H9 (cell line): ENCODE data around the gene ZNF106. TPM values are rescaled to one million over a fixed set of nuclear protein-coding genes. Genes with fewer than 3 reads are reported as not detected.

ENCODE experiments used
- DNase-seq: peaks from one replicate; pipeline ENCODE4 v3.0.0-alpha.2; 2017
- H2AFZ ChIP-seq: one replicate; pipeline ENCODE4 v1.6.1; 2013; ENCODE audit warnings: mild to moderate bottlenecking, low read length, control low read depth, moderate library complexity
- H2AK5ac ChIP-seq: 2 replicates; pipeline ENCODE4 v1.6.1; 2013; ENCODE audit warnings: low read length, control low read depth, mixed read lengths; ENCODE audit not compliant: insufficient read length
- H2BK120ac ChIP-seq: one replicate; pipeline ENCODE4 v1.6.1; 2013; ENCODE audit warnings: low read depth, mild to moderate bottlenecking, low read length, control low read depth, inconsistent platforms; ENCODE audit not compliant: poor library complexity, severe bottlenecking
- H2BK12ac ChIP-seq: 2 replicates; pipeline ENCODE4 v1.6.1; 2013; ENCODE audit warnings: low read length, control low read depth, mixed read lengths, low read depth; ENCODE audit not compliant: insufficient read length
- H2BK15ac ChIP-seq: 2 replicates; pipeline ENCODE4 v1.6.1; 2013; ENCODE audit warnings: low read depth, low read length, control low read depth
- H2BK20ac ChIP-seq: one replicate; pipeline ENCODE4 v1.6.1; 2013; ENCODE audit warnings: low read depth, mild to moderate bottlenecking, low read length, control low read depth, inconsistent platforms; ENCODE audit not compliant: poor library complexity, severe bottlenecking
- H2BK5ac ChIP-seq: 2 replicates; pipeline ENCODE4 v1.6.1; 2013; ENCODE audit warnings: low read length, control low read depth, mixed read lengths; ENCODE audit not compliant: insufficient read length
- H3K14ac ChIP-seq: 2 replicates; pipeline ENCODE4 v1.6.1; 2013; ENCODE audit warnings: low read length, control low read depth; ENCODE audit not compliant: insufficient read depth
- H3K18ac ChIP-seq: 2 replicates; pipeline ENCODE4 v1.6.1; 2013; ENCODE audit warnings: low read depth, mild to moderate bottlenecking, mixed read lengths, low read length, control low read depth; ENCODE audit not compliant: insufficient read length
- H3K23ac ChIP-seq: 2 replicates; pipeline ENCODE4 v1.6.1; 2013; ENCODE audit warnings: low read length, control low read depth, mixed read lengths, low read depth; ENCODE audit not compliant: insufficient read length
- H3K23me2 ChIP-seq: 2 replicates; pipeline ENCODE4 v1.6.1; 2013; ENCODE audit warnings: low read depth, mild to moderate bottlenecking, mixed read lengths, low read length, control low read depth; ENCODE audit not compliant: insufficient read length, poor library complexity, severe bottlenecking
- H3K27ac ChIP-seq: 2 replicates; pipeline ENCODE4 v1.5.1; 2013; ENCODE audit warnings: low read length, control low read depth, mixed read lengths, low read depth; ENCODE audit not compliant: insufficient read length
- H3K27me3 ChIP-seq: 2 replicates; pipeline ENCODE4 v1.6.1; 2013; ENCODE audit warnings: low read length, control low read depth, inconsistent platforms; ENCODE audit not compliant: insufficient read depth
- H3K4ac ChIP-seq: 2 replicates; pipeline ENCODE4 v1.6.1; 2013; ENCODE audit warnings: low read depth, mild to moderate bottlenecking, control low read depth, inconsistent platforms, low read length, moderate library complexity
- H3K4me1 ChIP-seq: 2 replicates; pipeline ENCODE4 v1.6.1; 2013; ENCODE audit warnings: low read length, control low read depth, inconsistent platforms; ENCODE audit not compliant: insufficient read depth
- H3K4me2 ChIP-seq: 2 replicates; pipeline ENCODE4 v1.6.1; 2013; ENCODE audit warnings: low read length, control low read depth, mixed read lengths; ENCODE audit not compliant: insufficient read length, insufficient read depth
- H3K56ac ChIP-seq: 2 replicates; pipeline ENCODE4 v1.6.1; 2013; ENCODE audit warnings: low read depth, mild to moderate bottlenecking, mixed read lengths, low read length, control low read depth; ENCODE audit not compliant: insufficient read length
- H3K79me1 ChIP-seq: 2 replicates; pipeline ENCODE4 v1.6.1; 2013; ENCODE audit warnings: low read depth, mild to moderate bottlenecking, moderate library complexity, low read length, control low read depth, inconsistent platforms; ENCODE audit not compliant: insufficient read depth, poor library complexity, severe bottlenecking
- H3K79me2 ChIP-seq: 2 replicates; pipeline ENCODE4 v1.6.1; 2013; ENCODE audit warnings: low read length, control low read depth, inconsistent platforms; ENCODE audit not compliant: insufficient read depth
- H3K9ac ChIP-seq: 2 replicates; pipeline ENCODE4 v1.6.1; 2013; ENCODE audit warnings: low read length, control low read depth, mixed read lengths; ENCODE audit not compliant: insufficient read length; ENCODE audit errors: extremely low read depth
- H3K9me3 ChIP-seq: one replicate; pipeline ENCODE4 v1.6.1; 2013; ENCODE audit warnings: low read depth, low read length, inconsistent platforms; ENCODE audit not compliant: control insufficient read depth
- H3T11ph ChIP-seq: one replicate; pipeline ENCODE4 v1.6.1; 2013; ENCODE audit warnings: mild to moderate bottlenecking, low read length, control low read depth, inconsistent platforms
- H4K20me1 ChIP-seq: one replicate; pipeline ENCODE4 v1.6.1; 2013; ENCODE audit not compliant: control insufficient read depth, insufficient read length, insufficient read depth
- H4K5ac ChIP-seq: 2 replicates; pipeline ENCODE4 v1.6.1; 2013; ENCODE audit warnings: low read depth, mild to moderate bottlenecking, mixed read lengths, low read length, control low read depth; ENCODE audit not compliant: insufficient read length
- H4K8ac ChIP-seq: replicated peaks from 2 replicates; pipeline ENCODE4 v1.6.1; 2013; ENCODE audit warnings: low read length, control low read depth, mixed read lengths, low read depth; ENCODE audit not compliant: insufficient read length
- H4K91ac ChIP-seq: 2 replicates; pipeline ENCODE4 v1.6.1; 2013; ENCODE audit warnings: low read depth, mild to moderate bottlenecking, moderate library complexity, mixed read lengths, low read length, control low read depth; ENCODE audit not compliant: insufficient read length
- H3K27ac Mint-ChIP-seq, 3 experiments: 2 replicates in 2 of 3; 3 replicates in 1 of 3; pipeline ENCODE4 v1.8.0; 2020 to 2021; ENCODE audit warnings: mixed read lengths in 3 of 3, mild to moderate bottlenecking in 1 of 3, moderate library complexity in 1 of 3
- H3K27me3 Mint-ChIP-seq: 2 replicates; pipeline ENCODE4 v1.8.0; 2021; ENCODE audit warnings: low read depth, mild to moderate bottlenecking, moderate library complexity, mixed read lengths
- H3K36me3 Mint-ChIP-seq, 3 experiments: 2 replicates in 2 of 3; 3 replicates in 1 of 3; pipeline ENCODE4 v1.8.0; 2020 to 2021; ENCODE audit warnings: low read depth in 3 of 3, mixed read lengths in 3 of 3; ENCODE audit not compliant: insufficient read depth in 1 of 3
- H3K4me1 Mint-ChIP-seq, 2 experiments: 2 replicates each; pipeline ENCODE4 v1.8.0; 2020; ENCODE audit warnings: mixed read lengths in 2 of 2
- H3K4me3 Mint-ChIP-seq, 2 experiments: 2 replicates in 1 of 2; 3 replicates in 1 of 2; pipeline ENCODE4 v1.8.0; 2020 to 2021; ENCODE audit warnings: mild to moderate bottlenecking in 2 of 2, mixed read lengths in 2 of 2, moderate library complexity in 1 of 2
- H3K9me3 Mint-ChIP-seq, 2 experiments: 2 replicates in 1 of 2; 3 replicates in 1 of 2; pipeline ENCODE4 v1.8.0; 2020; ENCODE audit warnings: mild to moderate bottlenecking in 2 of 2, mixed read lengths in 2 of 2, moderate library complexity in 1 of 2
- CTCF ChIP-seq: fragments of 200-600 bp; sonication (generic); conservative IDR thresholded peaks from 3 replicates; pipeline ENCODE4 v1.8.0; 2021; ENCODE audit warnings: antibody characterized with exemption, mild to moderate bottlenecking
- WGBS: extraction: QIAGEN DNeasy Blood & Tissue Kit; methylation state at CpG from one replicate; pipeline ENCODE4 v1.1.7; 2013; ENCODE audit warnings: missing lambda C conversion rate, low lambda C conversion rate, mixed read lengths; ENCODE audit not compliant: insufficient read length; ENCODE audit errors: extremely low coverage; 5-methylcytosine and 5-hydroxymethylcytosine counted together
- total RNA-seq: library from RNA; stranded (reverse); gene quantifications from 2 replicates; pipeline ENCODE4 v1.2.1, GENCODE V29; 2021

ZNF106 gene
- total RNA-seq, 1 experiment from 2014 or later = 55.0 TPM

GRCh38 chr15:42375252-42375651 lies 115.7 kb downstream of the ZNF106 start:
- H3K23ac ChIP-seq = no peak overlapping the region
- H3K4ac ChIP-seq = no peak overlapping the region
- no peak for DNase-seq
- H2BK5ac ChIP-seq = no peak overlapping the region
- peaks cover 33% of the 10 kb centered on the region in 2 experiments for H3K9me3 Mint-ChIP-seq
- no peak overlapping the region for H2AK5ac ChIP-seq
- no peaks in the 10 kb centered on the region for H4K20me1 ChIP-seq
- no peak overlapping the region for H3K27ac Mint-ChIP-seq
- H3K4me1 Mint-ChIP-seq = no peaks in the 10 kb centered on the region
- H3K27me3 Mint-ChIP-seq = peaks cover 25% of the 10 kb centered on the region
- H3K79me2 ChIP-seq = no peaks in the 10 kb centered on the region
- WGBS = no CpG with 5 or more reads among the region's 5 CpGs
- H3T11ph ChIP-seq = no peak overlapping the region
- no peak for TF ChIP-seq CTCF
- H3K23me2 ChIP-seq = no peaks in the 10 kb centered on the region
- no peaks in the 10 kb centered on the region for H3K4me1 ChIP-seq
- H3K9me3 ChIP-seq = no peaks in the 10 kb centered on the region
- H4K91ac ChIP-seq = no peak overlapping the region
- H2BK20ac ChIP-seq = no peak overlapping the region
- H2BK12ac ChIP-seq = no peak overlapping the region
- H3K4me2 ChIP-seq = no peak overlapping the region
- H4K8ac ChIP-seq = no peak overlapping the region
- H3K18ac ChIP-seq = no peak overlapping the region
- no peak overlapping the region for H3K4me3 Mint-ChIP-seq
- no peak overlapping the region for H2BK15ac ChIP-seq
- H4K5ac ChIP-seq = no peak overlapping the region
- H3K27ac ChIP-seq = no peak overlapping the region
- H2AFZ ChIP-seq = no peak overlapping the region
- H3K79me1 ChIP-seq = no peaks in the 10 kb centered on the region
- no peak overlapping the region for H3K9ac ChIP-seq
- no peak overlapping the region; the same call in 1 of the 2 replicates for H3K14ac ChIP-seq
- H3K36me3 Mint-ChIP-seq = peaks cover 6 to 28% (median 16%) of the 10 kb centered on the region in 3 experiments; a peak in 6 of 7 replicates
- no peaks in the 10 kb centered on the region for H3K27me3 ChIP-seq
- no peak overlapping the region for H3K56ac ChIP-seq
- H2BK120ac ChIP-seq = no peak overlapping the region
